Upper lobe of left lung (tissue), 4 donors: ENCODE measurements around the gene REC8.

Source experiments
- POLR2A ChIP-seq, 4 donors: fragments of 450-650 bp; IDR thresholded peaks; one replicate each; pipeline ENCODE4 v1.5.1; 2016 to 2017; ENCODE audit warnings: antibody characterized with exemption in 4 of 4, mild to moderate bottlenecking in 2 of 4
- TF ChIP-seq, protein P1 (sequence below), 6 experiments: fragments of 450-650 bp in 4 of 6; fragments of 200-600 bp in 2 of 6; sonication (generic) in 2 of 6; IDR thresholded peaks; one replicate each; pipeline ENCODE4 v1.5.1; 2016 to 2019; ENCODE audit warnings: antibody characterized with exemption in 6 of 6

DNA sequence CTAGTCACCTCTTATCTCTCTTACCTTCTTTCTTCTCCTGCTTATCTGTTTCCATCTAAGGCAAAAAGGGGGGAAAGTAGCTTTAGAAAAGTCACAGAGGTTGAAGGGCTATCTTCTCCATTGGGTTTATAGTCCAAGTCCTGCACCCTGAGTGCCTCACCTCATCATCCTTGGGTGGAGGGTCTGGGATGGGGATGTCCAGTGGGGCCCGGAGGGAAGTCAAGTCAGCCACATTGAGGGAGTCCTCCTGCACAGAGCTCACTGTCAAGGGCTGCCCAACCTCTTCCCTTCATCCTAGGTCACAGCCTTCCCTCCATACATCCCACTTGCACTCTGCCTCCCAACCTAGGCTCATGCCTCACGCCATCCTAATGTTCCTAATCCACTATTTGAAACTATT, 26.7 kb upstream of the REC8 start:
- no peak for TF ChIP-seq POLR2A (IDR thresholded peaks at IDR 0.05)
- TF ChIP-seq, protein P1, sequence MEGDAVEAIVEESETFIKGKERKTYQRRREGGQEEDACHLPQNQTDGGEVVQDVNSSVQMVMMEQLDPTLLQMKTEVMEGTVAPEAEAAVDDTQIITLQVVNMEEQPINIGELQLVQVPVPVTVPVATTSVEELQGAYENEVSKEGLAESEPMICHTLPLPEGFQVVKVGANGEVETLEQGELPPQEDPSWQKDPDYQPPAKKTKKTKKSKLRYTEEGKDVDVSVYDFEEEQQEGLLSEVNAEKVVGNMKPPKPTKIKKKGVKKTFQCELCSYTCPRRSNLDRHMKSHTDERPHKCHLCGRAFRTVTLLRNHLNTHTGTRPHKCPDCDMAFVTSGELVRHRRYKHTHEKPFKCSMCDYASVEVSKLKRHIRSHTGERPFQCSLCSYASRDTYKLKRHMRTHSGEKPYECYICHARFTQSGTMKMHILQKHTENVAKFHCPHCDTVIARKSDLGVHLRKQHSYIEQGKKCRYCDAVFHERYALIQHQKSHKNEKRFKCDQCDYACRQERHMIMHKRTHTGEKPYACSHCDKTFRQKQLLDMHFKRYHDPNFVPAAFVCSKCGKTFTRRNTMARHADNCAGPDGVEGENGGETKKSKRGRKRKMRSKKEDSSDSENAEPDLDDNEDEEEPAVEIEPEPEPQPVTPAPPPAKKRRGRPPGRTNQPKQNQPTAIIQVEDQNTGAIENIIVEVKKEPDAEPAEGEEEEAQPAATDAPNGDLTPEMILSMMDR (IDR thresholded peaks at IDR 0.05), result no peak
